ENCODE measurements around the gene C11orf16. TPM values are rescaled to one million over a fixed set of nuclear protein-coding genes. Genes with fewer than 3 reads are reported as not detected.

C11orf16 gene
- total and polyA plus RNA-seq, 9 of the 15 experiments (the other 6 are each of a cell fraction or from before 2014, with no cell fraction given) = not detected

DNA sequence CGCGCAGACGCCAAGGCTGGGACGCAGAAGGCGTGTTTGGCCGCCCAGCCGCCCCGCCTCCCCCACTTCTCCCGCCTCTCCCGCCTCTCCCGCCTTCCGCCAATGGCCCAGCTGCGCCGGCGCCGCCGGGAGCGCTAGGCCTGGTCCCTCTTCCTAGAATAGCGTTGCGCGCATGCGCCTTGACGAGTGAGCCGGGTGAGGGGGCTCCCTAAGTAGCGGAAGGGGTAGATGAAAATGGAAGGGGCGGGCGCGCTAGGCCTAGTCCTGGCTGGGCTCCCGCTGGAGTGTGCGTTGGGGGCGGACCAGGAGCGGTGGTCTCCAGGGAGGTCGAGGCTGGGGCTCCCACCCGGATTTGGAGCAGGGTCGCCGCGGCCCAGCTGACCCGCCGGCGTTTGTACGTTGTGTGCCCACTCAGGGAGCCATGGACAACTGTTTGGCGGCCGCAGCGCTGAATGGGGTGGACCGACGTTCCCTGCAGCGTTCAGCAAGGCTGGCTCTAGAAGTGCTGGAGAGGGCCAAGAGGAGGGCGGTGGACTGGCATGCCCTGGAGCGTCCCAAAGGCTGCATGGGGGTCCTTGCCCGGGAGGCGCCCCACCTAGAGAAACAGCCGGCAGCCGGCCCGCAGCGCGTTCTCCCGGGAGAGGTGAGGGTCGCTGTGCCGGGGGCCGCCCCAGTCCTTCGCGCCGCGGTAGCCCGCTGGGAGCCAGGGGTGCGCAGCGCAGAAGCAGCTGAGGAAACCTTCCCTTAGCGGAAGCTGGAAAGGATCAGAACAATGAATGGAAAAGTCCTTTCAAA is 21.5 kb downstream of the C11orf16 start, which contains the start of gene AKIP1 (continued):
- TF ChIP-seq VEZF1 (CRISPR knock-in tag; IDR thresholded peaks at IDR 0.05) = peak; percentile 99
- TF ChIP-seq CHD1 (IDR thresholded peaks at IDR 0.05; ENCODE audit: low read length) = peak; percentile 68
- no peak for TF ChIP-seq ZNF766 (CRISPR knock-in tag; conservative IDR thresholded peaks at IDR 0.05)
- TF ChIP-seq, protein P1, sequence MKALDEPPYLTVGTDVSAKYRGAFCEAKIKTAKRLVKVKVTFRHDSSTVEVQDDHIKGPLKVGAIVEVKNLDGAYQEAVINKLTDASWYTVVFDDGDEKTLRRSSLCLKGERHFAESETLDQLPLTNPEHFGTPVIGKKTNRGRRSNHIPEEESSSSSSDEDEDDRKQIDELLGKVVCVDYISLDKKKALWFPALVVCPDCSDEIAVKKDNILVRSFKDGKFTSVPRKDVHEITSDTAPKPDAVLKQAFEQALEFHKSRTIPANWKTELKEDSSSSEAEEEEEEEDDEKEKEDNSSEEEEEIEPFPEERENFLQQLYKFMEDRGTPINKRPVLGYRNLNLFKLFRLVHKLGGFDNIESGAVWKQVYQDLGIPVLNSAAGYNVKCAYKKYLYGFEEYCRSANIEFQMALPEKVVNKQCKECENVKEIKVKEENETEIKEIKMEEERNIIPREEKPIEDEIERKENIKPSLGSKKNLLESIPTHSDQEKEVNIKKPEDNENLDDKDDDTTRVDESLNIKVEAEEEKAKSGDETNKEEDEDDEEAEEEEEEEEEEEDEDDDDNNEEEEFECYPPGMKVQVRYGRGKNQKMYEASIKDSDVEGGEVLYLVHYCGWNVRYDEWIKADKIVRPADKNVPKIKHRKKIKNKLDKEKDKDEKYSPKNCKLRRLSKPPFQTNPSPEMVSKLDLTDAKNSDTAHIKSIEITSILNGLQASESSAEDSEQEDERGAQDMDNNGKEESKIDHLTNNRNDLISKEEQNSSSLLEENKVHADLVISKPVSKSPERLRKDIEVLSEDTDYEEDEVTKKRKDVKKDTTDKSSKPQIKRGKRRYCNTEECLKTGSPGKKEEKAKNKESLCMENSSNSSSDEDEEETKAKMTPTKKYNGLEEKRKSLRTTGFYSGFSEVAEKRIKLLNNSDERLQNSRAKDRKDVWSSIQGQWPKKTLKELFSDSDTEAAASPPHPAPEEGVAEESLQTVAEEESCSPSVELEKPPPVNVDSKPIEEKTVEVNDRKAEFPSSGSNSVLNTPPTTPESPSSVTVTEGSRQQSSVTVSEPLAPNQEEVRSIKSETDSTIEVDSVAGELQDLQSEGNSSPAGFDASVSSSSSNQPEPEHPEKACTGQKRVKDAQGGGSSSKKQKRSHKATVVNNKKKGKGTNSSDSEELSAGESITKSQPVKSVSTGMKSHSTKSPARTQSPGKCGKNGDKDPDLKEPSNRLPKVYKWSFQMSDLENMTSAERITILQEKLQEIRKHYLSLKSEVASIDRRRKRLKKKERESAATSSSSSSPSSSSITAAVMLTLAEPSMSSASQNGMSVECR (CRISPR knock-in tag; IDR thresholded peaks at IDR 0.05) = peak; percentile 80
- TF ChIP-seq YY1 (IDR thresholded peaks at IDR 0.05; ENCODE audit: borderline replicate concordance in 1 of 3, control insufficient read depth in 1 of 3, extremely low read depth in 1 of 3, insufficient read depth in 3 of 3, insufficient read length in 1 of 3, insufficient replicate concordance in 2 of 3, low read depth in 1 of 3, low read length in 2 of 3) = peak in 1 of 3 experiments; percentile 47
- no peak for TF ChIP-seq SAFB2 (IDR thresholded peaks at IDR 0.05; ENCODE audit: borderline replicate concordance, low read depth, low read length, severe bottlenecking)
- TF ChIP-seq POLR2A (conservative IDR thresholded peaks at IDR 0.05) = peak; percentile 80
- 0 out of 4 replicates have a peak, but pooled peaks of 1 of the 2 experiments have one; percentile 40 for TF ChIP-seq RCOR1 (IDR thresholded peaks at IDR 0.05; ENCODE audit: borderline replicate concordance in 1 of 2, low read depth in 2 of 2, low read length in 2 of 2)
- TF ChIP-seq, protein P2, sequence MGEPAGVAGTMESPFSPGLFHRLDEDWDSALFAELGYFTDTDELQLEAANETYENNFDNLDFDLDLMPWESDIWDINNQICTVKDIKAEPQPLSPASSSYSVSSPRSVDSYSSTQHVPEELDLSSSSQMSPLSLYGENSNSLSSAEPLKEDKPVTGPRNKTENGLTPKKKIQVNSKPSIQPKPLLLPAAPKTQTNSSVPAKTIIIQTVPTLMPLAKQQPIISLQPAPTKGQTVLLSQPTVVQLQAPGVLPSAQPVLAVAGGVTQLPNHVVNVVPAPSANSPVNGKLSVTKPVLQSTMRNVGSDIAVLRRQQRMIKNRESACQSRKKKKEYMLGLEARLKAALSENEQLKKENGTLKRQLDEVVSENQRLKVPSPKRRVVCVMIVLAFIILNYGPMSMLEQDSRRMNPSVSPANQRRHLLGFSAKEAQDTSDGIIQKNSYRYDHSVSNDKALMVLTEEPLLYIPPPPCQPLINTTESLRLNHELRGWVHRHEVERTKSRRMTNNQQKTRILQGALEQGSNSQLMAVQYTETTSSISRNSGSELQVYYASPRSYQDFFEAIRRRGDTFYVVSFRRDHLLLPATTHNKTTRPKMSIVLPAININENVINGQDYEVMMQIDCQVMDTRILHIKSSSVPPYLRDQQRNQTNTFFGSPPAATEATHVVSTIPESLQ (CRISPR knock-in tag; IDR thresholded peaks at IDR 0.05) = peak; percentile 59; the same call in 1 of the 2 replicates
- no peak for TF ChIP-seq CEBPG (CRISPR knock-in tag; IDR thresholded peaks at IDR 0.05)
- no peak for TF ChIP-seq CEBPG (tag; conservative IDR thresholded peaks at IDR 0.05 in 1 of 2, IDR thresholded peaks at IDR 0.05 in 1 of 2)
- no peak for TF ChIP-seq CC2D1A (IDR thresholded peaks at IDR 0.05)
- TF ChIP-seq TAF1 (IDR thresholded peaks at IDR 0.05; ENCODE audit: control insufficient read depth, extremely low read depth, insufficient read depth, low read length, severe bottlenecking) = peak; percentile 39
- TF ChIP-seq HDAC2 (IDR thresholded peaks at IDR 0.05) = no peak
- TF ChIP-seq, protein P3, sequence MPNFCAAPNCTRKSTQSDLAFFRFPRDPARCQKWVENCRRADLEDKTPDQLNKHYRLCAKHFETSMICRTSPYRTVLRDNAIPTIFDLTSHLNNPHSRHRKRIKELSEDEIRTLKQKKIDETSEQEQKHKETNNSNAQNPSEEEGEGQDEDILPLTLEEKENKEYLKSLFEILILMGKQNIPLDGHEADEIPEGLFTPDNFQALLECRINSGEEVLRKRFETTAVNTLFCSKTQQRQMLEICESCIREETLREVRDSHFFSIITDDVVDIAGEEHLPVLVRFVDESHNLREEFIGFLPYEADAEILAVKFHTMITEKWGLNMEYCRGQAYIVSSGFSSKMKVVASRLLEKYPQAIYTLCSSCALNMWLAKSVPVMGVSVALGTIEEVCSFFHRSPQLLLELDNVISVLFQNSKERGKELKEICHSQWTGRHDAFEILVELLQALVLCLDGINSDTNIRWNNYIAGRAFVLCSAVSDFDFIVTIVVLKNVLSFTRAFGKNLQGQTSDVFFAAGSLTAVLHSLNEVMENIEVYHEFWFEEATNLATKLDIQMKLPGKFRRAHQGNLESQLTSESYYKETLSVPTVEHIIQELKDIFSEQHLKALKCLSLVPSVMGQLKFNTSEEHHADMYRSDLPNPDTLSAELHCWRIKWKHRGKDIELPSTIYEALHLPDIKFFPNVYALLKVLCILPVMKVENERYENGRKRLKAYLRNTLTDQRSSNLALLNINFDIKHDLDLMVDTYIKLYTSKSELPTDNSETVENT (CRISPR knock-in tag; IDR thresholded peaks at IDR 0.05) = peak; percentile 36; the same call in 1 of the 2 replicates

All from K562 (cell line).